Effector memory CD8-positive, alpha-beta T cell (primary cell): Measurements from ENCODE around the gene SNX32.
A peak's percentile ranks its signal among the peaks of the same experiment; 100 is the strongest.

Experiments used
- ATAC-seq: fragments of 150-1000 bp; cut with Tn5 transposase; replicated peaks from 2 replicates; pipeline ENCODE4 v1.10.0; 2021; ENCODE audit warnings: mild to moderate bottlenecking, moderate library complexity
- DNase-seq, 3 experiments: peaks; one replicate each; pipeline ENCODE4 v3.0.0; 2021
- H3K27ac Mint-ChIP-seq, 2 donors: one replicate each; pipeline ENCODE4 v1.8.0; 2022; ENCODE audit warnings: mild to moderate bottlenecking in 2 of 2, mixed read lengths in 2 of 2, moderate library complexity in 2 of 2
- H3K27me3 Mint-ChIP-seq, 2 donors: one replicate each; pipeline ENCODE4 v1.8.0; 2022; ENCODE audit warnings: mixed read lengths in 2 of 2
- H3K36me3 Mint-ChIP-seq: one replicate; pipeline ENCODE4 v1.8.0; 2022; ENCODE audit warnings: mild to moderate bottlenecking, moderate library complexity, mixed read lengths; ENCODE audit not compliant: insufficient read depth
- H3K4me1 Mint-ChIP-seq, 2 donors: one replicate each; pipeline ENCODE4 v1.8.0; 2022; ENCODE audit warnings: low read depth in 2 of 2, mixed read lengths in 2 of 2
- H3K4me3 Mint-ChIP-seq, 2 donors: one replicate each; pipeline ENCODE4 v1.8.0; 2022; ENCODE audit warnings: mild to moderate bottlenecking in 2 of 2, mixed read lengths in 2 of 2, moderate library complexity in 2 of 2
- H3K9me3 Mint-ChIP-seq, 2 donors: one replicate each; pipeline ENCODE4 v1.8.0; 2022; ENCODE audit warnings: mixed read lengths in 2 of 2

The SNX32 gene

GRCh38 chr11:65791719-65792213, 42.0 kb upstream of the SNX32 start:
- peak; percentile 97 for ATAC-seq
- Mint-ChIP-seq H3K9me3 (no peaks in the 10 kb centered on the region), H3K27me3 (peaks cover 29 to 58% of the 10 kb centered on the region in 2 donors), H3K4me1 (peaks cover 12 to 28% of the 10 kb centered on the region in 2 donors), H3K27ac (peak overlapping the region in 1 of 2 donors; percentile 60), H3K36me3 (peaks cover 3% of the 10 kb centered on the region), H3K4me3 (no peak overlapping the region)
- DNase-seq, result peak in 2 of 3 experiments; percentile 55

GRCh38 chr11:65792456-65792855, 41.3 kb upstream of the SNX32 start:
- Mint-ChIP-seq H3K36me3 (peaks cover 3% of the 10 kb centered on the region), H3K27ac (peak overlapping the region in 1 of 2 donors; percentile 55)
- DNase-seq, result no peak

DNA sequence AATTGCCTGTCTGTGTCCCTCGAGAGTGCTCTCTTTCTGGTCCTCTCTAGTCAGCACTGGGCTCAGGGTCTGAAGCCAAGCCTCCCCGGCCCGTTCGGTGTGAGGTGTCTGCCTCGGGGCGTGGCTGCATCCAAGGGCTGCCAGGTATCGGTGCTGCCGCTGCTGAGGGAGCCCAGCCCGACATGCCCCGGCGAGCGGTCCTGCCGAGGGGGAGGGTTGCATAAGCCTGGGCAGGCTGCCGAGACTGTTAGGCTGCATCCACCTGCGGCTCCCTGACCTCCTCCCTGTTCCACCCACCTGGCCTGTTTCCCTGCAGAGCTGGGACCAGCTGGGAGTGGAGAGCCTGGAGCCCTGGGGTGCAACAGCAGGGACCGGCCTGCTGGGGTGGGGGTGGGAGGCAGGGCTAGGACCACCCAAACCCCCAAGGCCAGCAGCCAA, 40.6 kb upstream of the SNX32 start:
- Mint-ChIP-seq H3K27me3 (peaks cover 23 to 59% of the 10 kb centered on the region in 2 donors), H3K36me3 (peaks cover 3% of the 10 kb centered on the region), H3K27ac (peak overlapping the region in 1 of 2 donors; percentile 55), H3K9me3 (no peaks in the 10 kb centered on the region), H3K4me1 (peaks cover 4 to 24% of the 10 kb centered on the region in 2 donors), H3K4me3 (no peak overlapping the region)
- DNase-seq (no peak), ATAC-seq (no peak)

More at GRCh38 chr11:65792456-65792855, 41.3 kb upstream of the SNX32 start:
- no peaks in the 10 kb centered on the region for H3K9me3 Mint-ChIP-seq
- no peak overlapping the region for H3K4me3 Mint-ChIP-seq
- peaks cover 7 to 26% of the 10 kb centered on the region in 2 donors for H3K4me1 Mint-ChIP-seq
- H3K27me3 Mint-ChIP-seq, result peaks cover 24 to 58% of the 10 kb centered on the region in 2 donors
- ATAC-seq, result no peak

DNA sequence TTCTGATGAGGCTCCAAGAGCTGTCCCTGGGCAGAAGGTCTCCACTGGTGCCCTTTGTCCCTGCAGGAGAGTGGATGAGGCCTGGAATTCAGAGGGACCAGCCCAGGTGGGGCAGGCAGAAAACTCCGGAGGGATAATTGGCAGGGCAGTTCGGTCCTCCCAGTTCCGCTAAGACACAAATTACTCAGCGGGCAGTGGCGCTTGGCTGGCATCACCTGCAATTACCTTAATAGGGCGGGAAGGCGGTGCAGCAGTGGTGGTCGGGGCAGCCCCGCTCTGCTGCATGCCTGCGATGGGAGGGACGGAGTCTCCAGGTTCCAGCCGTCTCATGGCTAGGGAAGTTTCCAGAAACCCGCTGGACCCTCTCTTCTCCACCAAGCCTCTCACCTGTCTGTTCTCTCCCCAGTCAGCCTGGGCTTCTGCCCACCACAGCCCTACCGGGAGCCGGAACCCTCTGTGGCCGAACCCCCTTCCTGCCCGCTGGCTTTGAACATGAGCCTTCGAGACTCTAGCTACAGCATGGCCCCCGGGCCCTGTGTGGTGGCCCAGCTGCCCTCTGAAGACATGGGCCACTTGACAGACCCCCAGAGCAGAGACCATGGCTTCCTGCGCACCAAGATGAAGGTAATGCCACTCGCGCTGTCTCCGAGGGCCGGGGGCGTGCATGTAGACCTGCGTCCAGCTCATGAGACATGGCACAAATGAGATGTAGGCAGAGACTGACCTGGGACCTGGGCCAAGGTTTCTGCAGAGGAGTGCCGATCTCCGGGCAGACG, 40.0 kb upstream of the SNX32 start:
- Mint-ChIP-seq H3K27me3 (peaks cover 23 to 59% of the 10 kb centered on the region in 2 donors), H3K4me3 (no peak overlapping the region), H3K4me1 (peaks cover 0 to 21% of the 10 kb centered on the region in 2 donors), H3K9me3 (no peaks in the 10 kb centered on the region), H3K27ac (no peak overlapping the region), H3K36me3 (peaks cover 3% of the 10 kb centered on the region)
- DNase-seq (no peak), ATAC-seq (no peak)

DNA sequence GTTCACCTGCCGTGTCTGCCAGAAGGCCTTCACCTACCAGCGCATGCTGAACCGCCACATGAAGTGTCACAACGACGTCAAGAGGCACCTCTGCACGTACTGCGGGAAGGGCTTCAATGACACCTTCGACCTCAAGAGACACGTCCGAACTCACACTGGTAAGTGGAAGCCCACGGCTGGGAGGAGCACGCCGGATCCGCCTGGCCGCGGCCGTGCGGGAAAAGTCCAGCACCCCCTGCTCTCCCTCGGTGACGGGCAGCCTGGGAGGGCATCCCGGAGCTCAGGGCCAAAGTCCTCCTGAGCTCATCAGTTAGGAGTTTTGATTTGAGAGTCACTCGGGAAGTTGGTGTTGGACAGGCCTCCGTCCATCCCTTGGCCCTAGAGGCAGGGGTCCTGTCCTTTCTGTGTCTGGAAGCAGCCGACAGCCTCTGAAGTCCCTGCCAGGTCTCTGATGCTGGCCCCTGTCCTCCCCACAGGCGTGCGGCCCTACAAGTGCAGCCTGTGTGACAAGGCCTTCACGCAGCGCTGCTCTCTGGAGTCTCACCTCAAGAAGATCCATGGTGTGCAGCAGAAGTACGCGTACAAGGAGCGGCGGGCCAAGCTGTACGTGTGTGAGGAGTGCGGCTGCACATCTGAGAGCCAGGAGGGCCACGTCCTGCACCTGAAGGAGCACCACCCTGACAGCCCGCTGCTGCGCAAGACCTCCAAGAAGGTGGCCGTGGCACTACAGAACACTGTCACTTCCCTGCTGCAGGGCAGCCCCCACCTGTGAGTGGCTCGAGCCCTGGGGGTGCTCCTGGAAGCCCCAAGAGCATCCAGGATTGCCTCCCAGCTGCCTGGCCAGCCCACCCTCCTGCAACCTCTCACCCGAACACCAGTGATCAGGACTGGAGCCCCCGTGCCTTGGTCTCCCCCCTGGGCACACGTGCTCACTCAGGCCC, 38.9 kb upstream of the SNX32 start:
- H3K4me1 Mint-ChIP-seq, result peaks cover 0 to 21% of the 10 kb centered on the region in 2 donors
- peaks cover 22 to 55% of the 10 kb centered on the region in 2 donors for H3K27me3 Mint-ChIP-seq
- DNase-seq, result no peak
- peaks cover 3% of the 10 kb centered on the region for H3K36me3 Mint-ChIP-seq
- H3K27ac Mint-ChIP-seq, result no peak overlapping the region
- no peak for ATAC-seq
- no peak overlapping the region for H3K4me3 Mint-ChIP-seq
- no peaks in the 10 kb centered on the region for H3K9me3 Mint-ChIP-seq

DNA sequence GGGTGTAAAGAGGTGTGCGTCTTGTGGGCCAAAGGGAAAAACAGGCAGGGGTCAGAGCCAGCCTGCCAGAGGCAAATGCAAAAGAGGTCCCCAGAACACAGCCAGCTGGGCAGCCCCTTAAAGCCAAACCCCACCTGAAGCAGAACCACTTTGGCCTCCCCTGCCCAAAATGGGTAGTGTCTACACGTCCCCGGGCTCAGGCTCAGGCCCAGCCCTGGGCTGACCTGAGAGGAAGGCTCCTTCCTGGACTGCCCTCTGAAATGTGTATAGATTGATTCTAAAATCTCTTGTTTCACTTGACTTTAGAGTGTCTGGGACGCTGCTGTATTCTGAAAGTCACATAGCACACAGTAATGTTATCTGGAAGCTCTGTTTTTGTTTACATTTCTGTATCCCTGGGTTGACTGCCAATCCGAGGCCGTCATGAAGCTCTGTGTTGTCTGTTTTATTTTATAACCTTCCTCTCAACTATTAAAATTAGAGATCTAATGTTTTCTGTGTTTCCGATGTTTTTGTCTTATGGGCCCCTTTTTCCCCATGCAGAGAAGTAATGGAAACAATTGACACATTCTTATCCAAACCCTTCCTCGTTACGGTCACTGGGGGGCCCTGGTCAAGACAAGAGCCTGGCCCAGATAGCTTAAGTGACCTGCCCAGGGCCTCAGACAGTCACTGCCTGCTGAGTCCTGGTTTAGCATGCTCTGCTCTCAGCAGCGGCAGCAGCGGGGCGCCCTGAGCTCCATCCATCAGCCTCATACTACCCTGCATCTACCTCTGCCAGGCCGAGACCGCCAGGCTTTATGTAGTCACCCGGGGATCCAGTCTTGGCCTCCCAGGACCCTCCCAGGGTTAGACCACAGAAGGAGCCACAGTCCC, 36.8 kb upstream of the SNX32 start:
- no peak overlapping the region for H3K27ac Mint-ChIP-seq
- no peak for DNase-seq
- H3K27me3 Mint-ChIP-seq, result peaks cover 25 to 63% of the 10 kb centered on the region in 2 donors
- ATAC-seq, result no peak
- H3K36me3 Mint-ChIP-seq, result no peaks in the 10 kb centered on the region
- peaks cover 0 to 6% of the 10 kb centered on the region in 2 donors for H3K4me1 Mint-ChIP-seq
- H3K9me3 Mint-ChIP-seq, result no peaks in the 10 kb centered on the region
- H3K4me3 Mint-ChIP-seq, result no peak overlapping the region

GRCh38 chr11:65797711-65798110, 36.1 kb upstream of the SNX32 start:
- ATAC-seq, result no peak
- H3K36me3 Mint-ChIP-seq, result no peaks in the 10 kb centered on the region
- peaks cover 0 to 2% of the 10 kb centered on the region in 2 donors for H3K4me1 Mint-ChIP-seq
- no peak overlapping the region for H3K4me3 Mint-ChIP-seq
- H3K27ac Mint-ChIP-seq, result no peak overlapping the region
- DNase-seq, result no peak
- H3K27me3 Mint-ChIP-seq, result peaks cover 27 to 68% of the 10 kb centered on the region in 2 donors
- no peaks in the 10 kb centered on the region for H3K9me3 Mint-ChIP-seq

GRCh38 chr11:65798882-65799281, 34.9 kb upstream of the SNX32 start:
- H3K36me3 Mint-ChIP-seq, result no peaks in the 10 kb centered on the region
- DNase-seq, result no peak
- ATAC-seq, result no peak
- no peak overlapping the region for H3K4me3 Mint-ChIP-seq
- H3K27ac Mint-ChIP-seq, result no peak overlapping the region
- H3K4me1 Mint-ChIP-seq, result no peaks in the 10 kb centered on the region
- H3K9me3 Mint-ChIP-seq, result no peaks in the 10 kb centered on the region
- peaks cover 39 to 80% of the 10 kb centered on the region in 2 donors for H3K27me3 Mint-ChIP-seq

DNA sequence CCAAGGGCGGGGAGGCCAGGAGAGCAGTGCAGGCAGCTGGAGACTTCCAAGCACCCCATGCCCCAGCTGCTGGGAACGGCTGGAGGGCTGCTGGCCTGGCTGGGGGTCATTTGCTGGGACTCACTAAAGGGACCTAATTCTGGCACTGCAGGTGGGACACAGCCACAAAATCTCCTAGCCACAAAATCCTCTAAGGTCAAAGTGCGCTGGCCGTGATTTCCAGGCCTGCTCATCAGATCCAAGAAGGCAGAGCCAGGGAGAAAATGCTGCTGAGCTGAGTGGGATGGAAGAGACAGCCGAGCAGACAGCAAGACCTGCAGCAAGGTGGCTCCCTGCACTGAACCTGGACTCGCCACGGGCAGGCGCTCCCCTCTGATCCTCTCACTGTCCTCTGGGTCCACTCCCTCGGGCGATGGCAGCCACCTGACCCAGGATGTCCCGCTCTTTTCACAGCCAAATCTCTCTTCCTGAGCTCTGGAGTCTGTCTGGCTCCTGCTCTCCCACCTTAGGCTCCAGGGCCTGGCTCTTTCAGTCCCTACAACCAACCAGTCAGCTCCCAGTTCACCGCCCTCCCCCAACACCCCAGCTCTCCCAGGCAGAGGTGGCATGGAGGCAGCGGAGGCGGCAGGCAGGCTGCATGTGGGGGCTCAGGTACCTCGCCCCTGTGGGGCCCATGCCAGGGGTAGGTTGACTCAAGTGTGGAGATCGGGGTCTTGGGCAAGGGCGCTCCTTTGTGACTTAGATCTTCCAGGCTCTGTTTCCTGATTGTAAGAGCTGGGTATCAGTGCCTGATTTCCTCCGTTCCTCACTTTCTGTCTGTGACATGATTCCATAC, 32.4 kb upstream of the SNX32 start:
- DNase-seq (no peak), ATAC-seq (no peak)
- H3K27me3 Mint-ChIP-seq, result peaks cover 48 to 74% of the 10 kb centered on the region in 2 donors
- H3K4me1 Mint-ChIP-seq, result no peaks in the 10 kb centered on the region
- H3K9me3 Mint-ChIP-seq, result no peaks in the 10 kb centered on the region
- no peak overlapping the region for H3K4me3 Mint-ChIP-seq
- H3K27ac Mint-ChIP-seq, result peak overlapping the region in 1 of 2 donors; percentile 35
- H3K36me3 Mint-ChIP-seq, result no peaks in the 10 kb centered on the region

DNA sequence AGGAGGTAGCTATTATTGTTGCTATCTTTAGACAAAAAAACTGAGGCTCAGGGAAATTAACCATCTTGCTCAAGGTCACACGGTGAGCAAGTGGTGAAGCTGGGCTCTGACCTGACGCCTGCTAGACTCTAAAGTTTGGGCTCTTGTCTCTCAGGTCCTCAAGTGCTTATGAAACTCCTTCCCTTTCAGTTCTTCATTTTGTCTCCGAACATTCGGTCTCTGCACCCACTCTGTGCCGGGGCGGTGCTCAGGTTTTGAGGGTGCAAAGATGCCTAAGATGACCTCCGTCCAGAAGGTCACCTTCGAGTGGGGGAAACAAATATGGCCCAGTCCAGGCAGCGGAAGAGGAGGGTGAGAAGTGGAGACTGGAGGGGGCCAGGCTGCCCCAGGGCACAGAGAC, 30.9 kb upstream of the SNX32 start:
- H3K27ac Mint-ChIP-seq, result no peak overlapping the region
- no peaks in the 10 kb centered on the region for H3K36me3 Mint-ChIP-seq
- H3K4me3 Mint-ChIP-seq, result no peak overlapping the region
- H3K4me1 Mint-ChIP-seq, result no peaks in the 10 kb centered on the region
- H3K9me3 Mint-ChIP-seq, result no peaks in the 10 kb centered on the region
- no peak for ATAC-seq
- peaks cover 48 to 60% of the 10 kb centered on the region in 2 donors for H3K27me3 Mint-ChIP-seq
- DNase-seq, result no peak

DNA sequence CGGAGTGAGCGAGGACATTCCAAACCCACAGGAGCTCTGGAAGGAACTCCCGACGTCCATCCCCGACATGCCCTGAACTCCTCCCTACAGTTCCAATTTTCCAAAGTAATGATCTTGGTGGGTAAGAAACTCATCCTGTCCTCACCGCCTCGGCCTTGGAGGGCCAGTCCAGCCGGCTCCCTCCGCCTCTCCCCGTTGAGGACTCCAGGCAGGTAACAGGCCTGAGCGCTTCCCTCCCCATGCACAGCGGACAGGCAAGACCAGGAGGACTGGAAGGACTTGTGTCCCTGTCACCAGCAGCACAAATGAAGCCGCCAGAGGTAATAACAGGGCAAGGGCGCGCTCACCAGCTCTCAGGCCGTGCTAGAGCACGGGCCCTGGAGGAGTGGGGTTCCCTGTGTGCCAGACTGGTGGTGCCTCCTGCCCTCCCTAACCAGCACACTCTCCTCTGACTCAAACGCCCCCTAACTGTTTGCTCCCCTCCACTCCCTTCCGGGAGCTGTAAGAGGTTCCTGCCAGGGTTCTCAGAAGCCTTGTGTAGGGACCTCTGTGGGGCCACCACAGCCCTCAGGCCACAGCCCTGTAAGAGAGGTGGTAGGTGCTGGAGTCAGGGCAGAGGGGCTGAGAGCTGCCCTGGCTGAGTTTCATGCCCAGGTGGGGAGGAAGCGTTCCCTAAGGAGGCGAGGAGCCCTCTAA, 29.8 kb upstream of the SNX32 start:
- H3K36me3 Mint-ChIP-seq, result no peaks in the 10 kb centered on the region
- ATAC-seq, result no peak
- H3K27ac Mint-ChIP-seq, result no peak overlapping the region
- H3K4me1 Mint-ChIP-seq, result no peaks in the 10 kb centered on the region
- H3K27me3 Mint-ChIP-seq, result peaks cover 45 to 58% of the 10 kb centered on the region in 2 donors
- no peak overlapping the region for H3K4me3 Mint-ChIP-seq
- no peak for DNase-seq
- H3K9me3 Mint-ChIP-seq, result no peaks in the 10 kb centered on the region

GRCh38 chr11:65806979-65807378, 26.8 kb upstream of the SNX32 start:
- no peak for DNase-seq
- no peak for ATAC-seq
- H3K36me3 Mint-ChIP-seq, result no peaks in the 10 kb centered on the region

More at GRCh38 chr11:65806979-65807378, 26.8 kb upstream of the SNX32 start:
- no peaks in the 10 kb centered on the region for H3K4me1 Mint-ChIP-seq
- no peak overlapping the region for H3K4me3 Mint-ChIP-seq
- no peak overlapping the region for H3K27ac Mint-ChIP-seq
- H3K9me3 Mint-ChIP-seq, result no peaks in the 10 kb centered on the region
- peaks cover 30 to 48% of the 10 kb centered on the region in 2 donors for H3K27me3 Mint-ChIP-seq
